Measurements from ENCODE around the gene CNTLN. TPM values are rescaled to one million over a fixed set of nuclear protein-coding genes. Genes with fewer than 3 reads are reported as not detected.

CNTLN gene
- total and polyA plus RNA-seq, 2 of the 13 experiments (the other 11 are each of a cell fraction or from before 2014, with no cell fraction given), result 1.5 to 5.7 TPM

DNA sequence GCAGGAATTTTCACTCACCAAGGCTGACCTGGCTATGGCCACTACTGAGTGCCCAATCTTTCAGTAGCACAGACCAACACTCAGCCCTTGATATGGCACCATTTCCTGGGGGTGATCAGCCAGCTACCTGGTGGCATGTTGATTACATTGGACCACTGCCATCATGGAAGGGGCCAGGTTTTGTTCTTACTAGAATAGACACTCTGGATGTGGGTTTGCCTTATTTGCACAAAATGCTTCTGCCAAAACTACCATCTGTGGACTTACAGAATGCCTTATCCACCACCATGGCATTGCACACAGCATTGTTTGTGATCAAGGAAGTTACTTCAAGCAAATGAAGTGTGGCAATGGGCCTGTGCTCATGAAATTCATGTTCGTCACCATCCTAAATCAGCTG, 374.3 kb downstream of the CNTLN start:
- TF ChIP-seq FIP1L1 (IDR thresholded peaks at IDR 0.05; ENCODE audit: borderline replicate concordance, insufficient read depth, low read depth, low read length), result no peak
- TF ChIP-seq, protein P1, sequence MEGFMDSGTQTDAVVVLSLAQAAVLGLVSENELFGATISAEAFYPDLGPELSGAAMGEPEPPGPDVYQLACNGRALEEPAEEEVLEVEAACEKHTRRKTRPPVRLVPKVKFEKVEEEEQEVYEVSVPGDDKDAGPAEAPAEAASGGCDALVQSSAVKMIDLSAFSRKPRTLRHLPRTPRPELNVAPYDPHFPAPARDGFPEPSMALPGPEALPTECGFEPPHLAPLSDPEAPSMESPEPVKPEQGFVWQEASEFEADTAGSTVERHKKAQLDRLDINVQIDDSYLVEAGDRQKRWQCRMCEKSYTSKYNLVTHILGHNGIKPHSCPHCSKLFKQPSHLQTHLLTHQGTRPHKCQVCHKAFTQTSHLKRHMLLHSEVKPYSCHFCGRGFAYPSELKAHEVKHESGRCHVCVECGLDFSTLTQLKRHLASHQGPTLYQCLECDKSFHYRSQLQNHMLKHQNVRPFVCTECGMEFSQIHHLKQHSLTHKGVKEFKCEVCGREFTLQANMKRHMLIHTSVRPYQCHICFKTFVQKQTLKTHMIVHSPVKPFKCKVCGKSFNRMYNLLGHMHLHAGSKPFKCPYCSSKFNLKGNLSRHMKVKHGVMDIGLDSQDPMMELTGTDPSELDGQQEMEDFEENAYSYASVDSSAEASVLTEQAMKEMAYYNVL (CRISPR knock-in tag; IDR thresholded peaks at IDR 0.05; ENCODE audit: borderline replicate concordance), result no peak
- no peak for TF ChIP-seq ZNF720 (CRISPR knock-in tag; IDR thresholded peaks at IDR 0.05)
- TF ChIP-seq CCDC6 (CRISPR knock-in tag; IDR thresholded peaks at IDR 0.05), result no peak
- no peak for TF ChIP-seq ZNF616 (CRISPR knock-in tag; IDR thresholded peaks at IDR 0.05; ENCODE audit: low read depth)
- no peak for TF ChIP-seq ATRX (CRISPR knock-in tag; IDR thresholded peaks at IDR 0.05; ENCODE audit: borderline replicate concordance)
- Histone ChIP-seq H3K27ac (ENCODE audit: extremely low read length, insufficient read depth, low read length) (no peak overlapping the region), H2AFZ (ENCODE audit: low read length) (no peak overlapping the region), H3K4me2 (ENCODE audit: low read depth, low read length) (no peak overlapping the region), H3K36me3 (replicated peaks in 1 of 2; ENCODE audit: control insufficient read depth in 1 of 2, insufficient read depth in 2 of 2, low read length in 2 of 2) (no peaks in the 10 kb centered on the region), H4K20me1 (ENCODE audit: insufficient read depth, low read length) (no peaks in the 10 kb centered on the region), H3K27me3 (ENCODE audit: control insufficient read depth in 1 of 2, insufficient read depth in 2 of 2, low read length in 2 of 2) (no peaks in the 10 kb centered on the region), H3K4me1 (ENCODE audit: insufficient read depth, low read length) (no peaks in the 10 kb centered on the region), H3K4me3 (replicated peaks in 1 of 3; ENCODE audit: insufficient read depth in 1 of 3, low read depth in 2 of 3, low read length in 3 of 3) (no peak overlapping the region), H3K79me2 (ENCODE audit: insufficient read depth, low read length) (no peaks in the 10 kb centered on the region), H3K9ac (ENCODE audit: insufficient read depth, low read depth, low read length) (no peak overlapping the region), H3K9me3 (ENCODE audit: low read length) (no peaks in the 10 kb centered on the region)
- DNase-seq (ENCODE audit: low spot score) (no peak), ATAC-seq (no peak), FAIRE-seq (no peak)
- intact Hi-C loops (cut with micrococcal nuclease; ENCODE audit: unreplicated experiment), result no loop called here
- WGBS (ENCODE audit: low lambda C conversion rate), result 63% methylated on average over 1 of the region's 1 CpG
- no TSS peak for BruUV-seq (replicated peaks)
- in situ Hi-C loops (cut with HindIII; ENCODE audit: extremely low pct_ligation_motif_present, low pct_unique_long_range_greater_than_20kb), result no loop called here
- CTCF ChIA-PET (ENCODE audit: low intra/inter-chr PET ratio, low total read pairs), result no interaction called here
- POLR2A ChIA-PET, result no interaction called here

DNA sequence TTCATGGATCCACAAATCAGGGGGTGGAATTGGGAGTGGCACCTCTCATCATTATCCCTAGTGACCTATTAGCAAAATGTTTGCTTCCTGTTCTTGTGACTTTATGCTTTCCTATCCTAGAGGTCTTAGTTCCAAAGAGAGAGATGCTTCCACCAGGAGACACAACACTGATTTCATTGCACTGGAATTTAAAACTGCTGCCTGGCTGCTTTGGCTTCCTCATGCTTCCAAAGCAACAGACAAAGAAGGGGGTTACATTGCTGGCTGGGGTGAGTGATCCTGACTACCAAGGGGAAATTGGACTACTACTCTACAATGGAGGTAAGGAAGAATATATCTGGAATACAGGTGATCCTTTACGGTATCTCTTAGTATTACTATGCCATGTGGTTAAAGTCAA, 374.9 kb downstream of the CNTLN start:
- BruUV-seq (replicated peaks), result no TSS peak
- intact Hi-C loops (cut with micrococcal nuclease; ENCODE audit: unreplicated experiment), result no loop called here
- no peak for ATAC-seq

More for the DNA sequence above, 374.9 kb downstream of the CNTLN start:
- TF ChIP-seq HHEX (CRISPR knock-in tag; IDR thresholded peaks at IDR 0.05) (no peak), GFI1 (CRISPR knock-in tag; IDR thresholded peaks at IDR 0.05; ENCODE audit: borderline replicate concordance) (no peak), TOPORS (CRISPR knock-in tag; IDR thresholded peaks at IDR 0.05) (no peak), ZNF839 (CRISPR knock-in tag; IDR thresholded peaks at IDR 0.05; ENCODE audit: borderline replicate concordance) (no peak), FOXM1 (CRISPR knock-in tag; IDR thresholded peaks at IDR 0.05) (no peak)
- Histone ChIP-seq H3K9me3 (ENCODE audit: low read length) (no peaks in the 10 kb centered on the region), H3K27me3 (ENCODE audit: control insufficient read depth in 1 of 2, insufficient read depth in 2 of 2, low read length in 2 of 2) (no peaks in the 10 kb centered on the region), H3K9ac (ENCODE audit: insufficient read depth, low read depth, low read length) (no peak overlapping the region), H3K36me3 (replicated peaks in 1 of 2; ENCODE audit: control insufficient read depth in 1 of 2, insufficient read depth in 2 of 2, low read length in 2 of 2) (no peaks in the 10 kb centered on the region), H3K27ac (ENCODE audit: extremely low read length, insufficient read depth, low read length) (no peak overlapping the region), H3K4me1 (ENCODE audit: insufficient read depth, low read length) (no peaks in the 10 kb centered on the region), H3K4me3 (replicated peaks in 1 of 3; ENCODE audit: insufficient read depth in 1 of 3, low read depth in 2 of 3, low read length in 3 of 3) (no peak overlapping the region), H3K79me2 (ENCODE audit: insufficient read depth, low read length) (no peaks in the 10 kb centered on the region), H2AFZ (ENCODE audit: low read length) (no peak overlapping the region), H3K4me2 (ENCODE audit: low read depth, low read length) (no peak overlapping the region), H4K20me1 (ENCODE audit: insufficient read depth, low read length) (no peaks in the 10 kb centered on the region)
- FAIRE-seq (no peak), DNase-seq (ENCODE audit: low spot score) (no peak)
- ChIA-PET CTCF (ENCODE audit: low intra/inter-chr PET ratio, low total read pairs) (no interaction called here), POLR2A (no interaction called here)
- in situ Hi-C loops (cut with HindIII; ENCODE audit: extremely low pct_ligation_motif_present, low pct_unique_long_range_greater_than_20kb), result no loop called here
- 40% methylated on average over 1 of the region's 1 CpG for WGBS (ENCODE audit: low lambda C conversion rate)
